ENCODE results near the gene SH3PXD2A.
A peak's percentile ranks its signal among the peaks of the same experiment; 100 is the strongest.

The SH3PXD2A gene

DNA sequence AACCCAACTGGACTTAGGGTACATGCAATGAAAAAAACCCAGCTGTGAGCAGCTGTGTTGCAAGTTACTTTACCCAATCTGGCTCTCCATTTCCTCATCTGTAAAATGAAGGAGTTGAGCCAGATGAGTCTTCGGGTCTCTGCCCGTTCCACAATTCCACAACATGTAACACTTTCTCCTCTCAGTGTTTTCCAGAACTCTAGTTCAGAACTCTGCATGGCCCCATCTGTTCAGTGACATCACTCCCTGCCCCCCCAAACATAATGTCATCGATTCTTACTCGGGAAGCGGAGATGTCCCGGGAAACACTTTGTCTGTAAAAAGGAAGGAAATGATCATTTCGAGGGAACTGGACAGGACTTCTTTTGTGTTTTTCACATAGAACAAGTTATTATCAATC lies 2.5 kb downstream of the SH3PXD2A start:
- ChIA-PET CTCF (interaction anchor here (1.1 to 8.2 kb wide), 4 partner anchors 30 to 142 kb away, joined by 4 to 90 read pairs (median 6); no protein-coding TSS in a partner anchor), POLR2A (no interaction called here)
- peaks cover 4% of the 10 kb centered on the region; the same call in 1 of the 2 replicates for H3K4me1 ChIP-seq (ENCODE audit: control insufficient read depth, insufficient read depth, low read length)
- no peak overlapping the region for H3K27ac ChIP-seq (ENCODE audit: extremely low read depth, low read depth, low read length)
- peak; percentile 63 for TF ChIP-seq ZNF629 (tag by site-specific recombination; IDR thresholded peaks at IDR 0.05)
- TF ChIP-seq ZBTB7A (tag by site-specific recombination; IDR thresholded peaks at IDR 0.05; ENCODE audit: low read depth): no peak
- TF ChIP-seq ZNF24 (tag by site-specific recombination; IDR thresholded peaks at IDR 0.05): no peak
- no peak for TF ChIP-seq ZNF394 (tag by site-specific recombination; IDR thresholded peaks at IDR 0.05; ENCODE audit: borderline replicate concordance)
- TF ChIP-seq SP3 (tag by site-specific recombination; IDR thresholded peaks at IDR 0.05): no peak
- TF ChIP-seq SETDB1 (IDR thresholded peaks at IDR 0.05; ENCODE audit: insufficient read length, low read length): no peak
- no peaks in the 10 kb centered on the region for H3K9me3 ChIP-seq (ENCODE audit: control insufficient read depth, insufficient read depth, low read depth, low read length)
- H3K4me3 ChIP-seq (ENCODE audit: low read depth, low read length): no peak overlapping the region
- peaks cover 0 to 2% of the 10 kb centered on the region in 2 experiments; a peak in 1 of 3 replicates for H3K36me3 ChIP-seq (ENCODE audit: control insufficient read depth in 2 of 2, insufficient read depth in 1 of 2, low read length in 2 of 2)

DNA sequence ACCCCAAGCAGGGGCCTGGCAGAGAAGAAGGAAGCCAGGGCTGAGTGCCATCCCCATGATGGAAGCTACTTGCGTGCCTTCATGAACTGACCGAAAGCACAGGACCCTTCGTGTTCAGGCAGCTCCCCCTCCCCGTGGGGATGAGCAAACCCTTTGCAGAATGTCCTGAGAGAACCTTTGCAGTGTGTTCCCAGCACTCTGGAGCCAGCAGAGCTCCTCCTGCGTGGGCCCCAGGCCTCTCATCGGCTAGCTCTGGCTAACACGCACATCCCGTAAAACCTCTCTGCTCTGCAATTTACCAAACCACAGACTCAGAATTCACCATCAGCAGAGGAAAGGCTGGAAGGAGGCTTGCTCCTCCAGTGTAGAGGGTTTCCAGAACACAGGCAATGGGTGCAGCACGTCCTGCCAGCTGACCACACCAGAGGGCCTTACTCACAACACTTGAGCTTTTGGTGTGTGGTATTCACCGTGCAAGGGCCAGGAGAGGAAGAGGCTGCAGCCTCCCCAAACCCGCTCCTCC lies 3.1 kb downstream of the SH3PXD2A start:
- peaks cover 0 to 2% of the 10 kb centered on the region in 2 experiments; a peak in 1 of 3 replicates for H3K36me3 ChIP-seq (ENCODE audit: control insufficient read depth in 2 of 2, insufficient read depth in 1 of 2, low read length in 2 of 2)
- H3K9me3 ChIP-seq (ENCODE audit: control insufficient read depth, insufficient read depth, low read depth, low read length): no peaks in the 10 kb centered on the region
- ChIA-PET POLR2A (no interaction called here), CTCF (interaction anchor here (0.9 to 8.2 kb wide), 4 partner anchors 10 to 141 kb away, joined by 3 to 90 read pairs (median 8); no protein-coding TSS in a partner anchor)
- H3K4me1 ChIP-seq (ENCODE audit: control insufficient read depth, insufficient read depth, low read length): peaks cover 4% of the 10 kb centered on the region; the same call in 1 of the 2 replicates
- no peak overlapping the region for H3K27ac ChIP-seq (ENCODE audit: extremely low read depth, low read depth, low read length)
- no peak overlapping the region for H3K4me3 ChIP-seq (ENCODE audit: low read depth, low read length)
- TF ChIP-seq ZBTB48 (tag by site-specific recombination; IDR thresholded peaks at IDR 0.05) (no peak), ZNF350 (tag by site-specific recombination; IDR thresholded peaks at IDR 0.05) (no peak), ZNF600 (tag by site-specific recombination; IDR thresholded peaks at IDR 0.05) (peak; percentile 84), PRDM1 (tag by site-specific recombination; IDR thresholded peaks at IDR 0.05) (no peak), PATZ1 (tag by site-specific recombination; IDR thresholded peaks at IDR 0.05) (no peak), ZBTB7A (tag by site-specific recombination; IDR thresholded peaks at IDR 0.05; ENCODE audit: low read depth) (no peak), ZNF660 (tag by site-specific recombination; IDR thresholded peaks at IDR 0.05) (no peak), ZNF785 (tag by site-specific recombination; IDR thresholded peaks at IDR 0.05) (no peak), SALL2 (tag by site-specific recombination; IDR thresholded peaks at IDR 0.05; ENCODE audit: borderline replicate concordance) (no peak), ZNF10 (tag by site-specific recombination; IDR thresholded peaks at IDR 0.05) (no peak), ZFHX2 (tag by site-specific recombination; conservative IDR thresholded peaks at IDR 0.05) (0 out of 2 replicates have a peak, but pooled peaks have one; percentile 22), ZBTB1 (tag by site-specific recombination; IDR thresholded peaks at IDR 0.05) (no peak), INSM2 (tag by site-specific recombination; IDR thresholded peaks at IDR 0.05) (no peak), ZNF707 (tag by site-specific recombination; IDR thresholded peaks at IDR 0.05) (no peak), TCF7L2 (IDR thresholded peaks at IDR 0.05; ENCODE audit: borderline replicate concordance, low read depth, low read length) (no peak), RBAK (tag by site-specific recombination; IDR thresholded peaks at IDR 0.05) (no peak), ZSCAN30 (tag by site-specific recombination; IDR thresholded peaks at IDR 0.05) (no peak), ZSCAN23 (tag by site-specific recombination; IDR thresholded peaks at IDR 0.05) (no peak), ZNF664 (tag by site-specific recombination; IDR thresholded peaks at IDR 0.05) (no peak), ZFP69B (tag by site-specific recombination; IDR thresholded peaks at IDR 0.05) (peak; percentile 74)
- TF ChIP-seq, protein P1, sequence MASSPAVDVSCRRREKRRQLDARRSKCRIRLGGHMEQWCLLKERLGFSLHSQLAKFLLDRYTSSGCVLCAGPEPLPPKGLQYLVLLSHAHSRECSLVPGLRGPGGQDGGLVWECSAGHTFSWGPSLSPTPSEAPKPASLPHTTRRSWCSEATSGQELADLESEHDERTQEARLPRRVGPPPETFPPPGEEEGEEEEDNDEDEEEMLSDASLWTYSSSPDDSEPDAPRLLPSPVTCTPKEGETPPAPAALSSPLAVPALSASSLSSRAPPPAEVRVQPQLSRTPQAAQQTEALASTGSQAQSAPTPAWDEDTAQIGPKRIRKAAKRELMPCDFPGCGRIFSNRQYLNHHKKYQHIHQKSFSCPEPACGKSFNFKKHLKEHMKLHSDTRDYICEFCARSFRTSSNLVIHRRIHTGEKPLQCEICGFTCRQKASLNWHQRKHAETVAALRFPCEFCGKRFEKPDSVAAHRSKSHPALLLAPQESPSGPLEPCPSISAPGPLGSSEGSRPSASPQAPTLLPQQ (tag by site-specific recombination; IDR thresholded peaks at IDR 0.05): peak; percentile 67
- TF ChIP-seq, protein P2, sequence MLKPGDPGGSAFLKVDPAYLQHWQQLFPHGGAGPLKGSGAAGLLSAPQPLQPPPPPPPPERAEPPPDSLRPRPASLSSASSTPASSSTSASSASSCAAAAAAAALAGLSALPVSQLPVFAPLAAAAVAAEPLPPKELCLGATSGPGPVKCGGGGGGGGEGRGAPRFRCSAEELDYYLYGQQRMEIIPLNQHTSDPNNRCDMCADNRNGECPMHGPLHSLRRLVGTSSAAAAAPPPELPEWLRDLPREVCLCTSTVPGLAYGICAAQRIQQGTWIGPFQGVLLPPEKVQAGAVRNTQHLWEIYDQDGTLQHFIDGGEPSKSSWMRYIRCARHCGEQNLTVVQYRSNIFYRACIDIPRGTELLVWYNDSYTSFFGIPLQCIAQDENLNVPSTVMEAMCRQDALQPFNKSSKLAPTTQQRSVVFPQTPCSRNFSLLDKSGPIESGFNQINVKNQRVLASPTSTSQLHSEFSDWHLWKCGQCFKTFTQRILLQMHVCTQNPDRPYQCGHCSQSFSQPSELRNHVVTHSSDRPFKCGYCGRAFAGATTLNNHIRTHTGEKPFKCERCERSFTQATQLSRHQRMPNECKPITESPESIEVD (tag by site-specific recombination; IDR thresholded peaks at IDR 0.05): no peak
